Activated naive CD4-positive, alpha-beta T cell treated with Interleukin-2 at 50 U/mL for 16 hours (primary cell): Measurements from ENCODE around the gene TOGARAM1.

ENCODE experiments used
- DNase-seq: peaks from one replicate; pipeline ENCODE4 v3.0.0-alpha.2; 2020

TOGARAM1 gene

DNA sequence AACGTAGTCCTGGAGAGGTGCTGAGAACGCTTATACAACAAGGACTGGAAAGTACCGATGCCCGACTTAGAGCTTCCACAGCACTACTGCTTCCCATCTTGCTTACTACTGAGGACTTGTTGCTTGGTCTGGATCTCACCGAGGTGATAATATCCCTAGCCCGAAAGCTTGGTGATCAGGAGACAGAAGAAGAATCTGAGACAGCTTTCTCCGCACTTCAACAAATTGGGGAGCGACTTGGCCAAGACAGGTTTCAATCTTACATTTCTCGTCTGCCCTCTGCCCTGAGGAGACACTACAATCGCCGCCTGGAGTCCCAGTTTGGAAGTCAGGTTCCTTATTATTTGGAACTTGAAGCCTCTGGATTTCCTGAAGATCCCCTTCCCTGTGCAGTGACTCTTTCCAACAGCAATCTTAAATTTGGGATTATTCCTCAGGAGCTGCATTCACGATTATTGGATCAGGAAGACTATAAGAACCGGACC is 1.1 kb downstream of the TOGARAM1 start:
- DNase-seq, result no peak

DNA sequence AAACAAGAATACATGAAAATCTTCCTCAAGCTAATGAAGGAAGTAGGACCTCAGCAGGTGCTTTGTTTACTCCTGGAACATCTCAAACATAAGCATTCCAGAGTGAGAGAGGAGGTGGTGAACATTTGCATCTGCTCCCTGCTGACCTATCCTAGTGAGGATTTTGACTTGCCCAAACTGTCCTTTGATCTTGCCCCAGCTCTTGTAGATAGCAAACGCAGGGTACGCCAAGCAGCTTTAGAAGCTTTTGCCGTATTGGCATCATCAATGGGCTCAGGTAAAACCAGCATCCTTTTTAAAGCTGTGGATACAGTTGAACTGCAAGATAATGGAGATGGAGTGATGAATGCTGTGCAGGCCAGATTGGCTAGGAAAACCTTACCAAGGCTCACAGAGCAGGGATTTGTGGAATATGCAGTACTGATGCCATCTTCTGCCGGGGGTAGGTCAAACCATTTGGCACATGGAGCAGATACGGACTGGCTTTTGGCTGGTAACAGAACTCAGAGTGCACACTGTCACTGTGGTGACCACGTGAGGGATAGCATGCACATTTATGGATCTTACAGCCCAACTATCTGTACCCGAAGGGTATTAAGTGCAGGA is 1.9 kb downstream of the TOGARAM1 start:
- no peak for DNase-seq

DNA sequence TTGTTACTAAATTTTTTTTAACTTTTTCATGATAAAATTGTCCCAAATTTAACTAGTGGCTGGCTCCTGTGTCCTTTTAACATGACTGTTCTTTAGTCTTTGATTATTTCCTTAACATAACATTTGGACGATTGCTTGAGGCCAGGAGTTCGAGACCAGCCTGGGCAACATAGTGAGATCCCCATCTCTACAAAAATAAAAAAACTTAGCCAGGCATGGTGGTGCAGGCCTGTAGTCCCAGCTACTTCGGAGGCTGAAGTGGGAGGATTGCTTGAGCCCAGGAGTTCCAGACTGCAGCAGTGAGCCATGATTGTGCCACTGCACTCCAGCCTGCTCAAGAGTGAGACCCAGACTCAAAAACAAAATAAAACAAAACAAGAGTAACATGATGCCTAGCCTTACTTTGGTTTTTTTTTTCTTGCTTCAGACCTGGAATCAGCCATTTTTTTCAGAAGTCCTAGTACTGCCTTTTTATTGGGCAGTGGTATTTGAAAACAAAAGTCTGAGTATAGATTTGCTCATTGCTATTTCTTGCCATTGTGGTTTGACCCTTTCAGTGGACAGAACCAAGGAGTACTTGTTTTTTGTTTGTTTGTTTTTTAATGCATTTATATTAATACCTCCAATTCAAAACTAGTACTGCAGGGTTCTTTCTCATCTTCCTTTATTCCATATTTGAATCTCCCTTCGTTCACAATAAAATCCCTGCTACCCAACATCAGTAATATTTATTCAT is 4.8 kb downstream of the TOGARAM1 start:
- DNase-seq, result no peak

DNA sequence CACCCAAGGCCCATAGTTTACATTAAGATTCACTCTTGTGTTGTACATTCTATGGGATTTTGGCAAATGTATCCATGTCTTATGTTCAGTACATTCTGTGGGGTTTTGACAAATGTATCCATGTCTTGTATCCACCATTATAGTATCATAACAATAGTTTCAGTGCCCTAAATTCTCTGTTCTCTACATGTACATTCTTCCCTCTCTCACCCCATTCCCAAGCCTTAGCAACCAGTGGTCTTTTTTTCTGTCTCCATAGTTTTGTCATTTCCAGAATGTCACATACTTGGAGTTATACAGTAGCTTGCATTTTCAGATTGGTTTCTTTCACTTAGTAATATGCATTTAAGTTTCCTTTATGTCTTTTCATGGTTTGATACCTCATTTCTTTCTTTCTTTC is 6.7 kb downstream of the TOGARAM1 start:
- DNase-seq, result no peak

DNA sequence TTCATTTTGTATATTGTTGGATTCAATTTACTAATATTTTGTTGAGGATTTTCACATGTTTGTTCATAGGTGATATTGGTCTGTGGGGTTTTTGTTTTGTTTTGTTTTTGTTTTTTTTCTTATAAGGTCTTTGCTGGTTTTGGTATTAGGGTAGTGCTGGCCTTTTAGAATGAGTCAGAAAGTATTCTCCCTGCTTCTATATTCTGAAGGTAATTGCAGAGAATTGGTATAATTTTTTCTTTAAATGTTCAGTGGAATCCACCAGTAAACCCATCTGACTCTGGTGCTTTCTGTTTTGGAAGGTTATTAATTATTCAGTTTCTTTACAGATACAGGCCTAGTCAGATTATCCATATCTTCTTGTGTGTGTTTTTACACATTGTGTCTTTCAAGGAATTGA is 8.9 kb downstream of the TOGARAM1 start:
- no peak for DNase-seq

DNA sequence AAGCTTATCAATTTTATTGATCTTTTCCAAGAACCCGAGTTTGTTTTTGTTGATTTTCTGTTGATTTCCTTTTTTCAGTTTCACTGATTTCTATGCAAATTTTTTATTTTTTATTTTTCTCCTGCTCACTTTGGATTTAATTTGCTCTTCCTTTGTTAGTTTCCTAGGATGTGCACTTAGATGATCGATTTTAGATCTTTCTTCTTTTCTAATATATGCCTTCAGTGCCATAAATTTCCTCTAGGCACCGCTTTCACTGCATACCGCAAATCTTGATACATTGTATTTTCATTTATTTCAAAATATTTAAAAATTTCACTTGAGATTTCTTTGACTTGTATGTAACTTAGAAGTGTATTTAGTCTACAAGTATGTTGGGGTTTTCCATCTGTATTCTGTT is 9.5 kb downstream of the TOGARAM1 start:
- no peak for DNase-seq

DNA sequence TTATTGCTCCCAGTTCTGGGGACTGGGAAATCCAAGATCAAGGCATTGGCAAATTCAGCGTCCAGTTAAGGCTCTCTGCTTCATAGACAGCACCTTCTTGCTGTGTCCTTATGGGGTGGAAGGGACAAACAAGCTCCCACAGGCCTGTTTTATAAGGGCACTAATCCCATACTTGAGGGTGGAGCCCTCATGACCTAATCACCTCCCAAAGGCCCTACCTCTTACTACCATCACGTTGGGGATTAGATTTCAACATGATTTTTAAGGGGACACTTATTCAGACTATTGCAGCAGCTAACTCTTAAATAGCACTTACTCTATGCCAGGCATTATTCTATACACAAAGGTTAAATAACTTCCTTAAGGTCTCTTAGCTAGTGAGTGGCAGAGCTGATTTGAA is 17.3 kb downstream of the TOGARAM1 start:
- DNase-seq, result no peak

DNA sequence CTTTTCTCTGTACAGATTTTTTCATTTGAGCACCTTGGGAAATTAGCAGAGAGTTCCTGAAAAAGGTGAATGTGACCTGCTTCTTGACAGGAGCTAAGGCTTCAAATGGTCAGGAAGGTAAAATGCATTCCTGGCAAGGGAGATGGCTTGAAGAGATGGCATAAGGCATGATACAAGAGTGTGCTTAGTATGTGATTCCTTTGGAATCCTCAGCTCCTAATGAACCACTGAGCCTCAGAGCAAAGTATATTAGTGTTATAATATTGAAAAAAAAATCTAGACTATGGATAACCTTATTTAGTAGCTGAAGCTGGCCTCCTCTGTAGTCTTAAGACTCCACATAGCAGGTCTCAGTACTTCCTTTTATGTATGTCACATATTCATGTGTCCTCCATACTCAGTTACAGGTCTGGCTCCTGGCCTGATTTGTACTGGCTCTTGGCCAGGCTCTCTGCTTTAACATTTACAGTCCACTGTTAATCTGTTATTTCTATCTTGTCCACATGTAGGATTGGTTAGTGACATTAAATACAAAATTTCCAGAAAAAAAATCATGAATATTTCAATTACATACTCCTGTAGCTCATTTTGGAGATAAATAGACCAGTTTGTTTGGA is 17.9 kb downstream of the TOGARAM1 start:
- no peak for DNase-seq

DNA sequence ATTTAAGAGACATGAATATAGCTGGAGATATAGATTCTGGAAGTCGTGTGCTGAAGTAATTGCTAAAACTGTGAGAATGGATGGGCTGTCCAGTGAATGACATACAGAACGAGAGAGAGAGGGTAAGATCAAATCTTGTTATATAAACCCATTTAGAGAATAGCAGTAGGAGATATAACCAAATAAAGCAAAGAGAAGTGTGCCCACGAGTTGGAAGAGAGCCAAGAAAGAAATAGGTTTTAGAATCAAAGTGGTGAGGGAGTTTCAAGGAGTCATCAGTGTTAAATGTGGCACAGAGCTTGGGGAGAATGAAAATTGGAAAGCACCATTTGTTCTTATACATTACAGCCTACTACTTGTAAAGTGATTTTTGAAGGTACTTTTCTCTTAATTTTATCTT is 19.2 kb downstream of the TOGARAM1 start:
- no peak for DNase-seq

DNA sequence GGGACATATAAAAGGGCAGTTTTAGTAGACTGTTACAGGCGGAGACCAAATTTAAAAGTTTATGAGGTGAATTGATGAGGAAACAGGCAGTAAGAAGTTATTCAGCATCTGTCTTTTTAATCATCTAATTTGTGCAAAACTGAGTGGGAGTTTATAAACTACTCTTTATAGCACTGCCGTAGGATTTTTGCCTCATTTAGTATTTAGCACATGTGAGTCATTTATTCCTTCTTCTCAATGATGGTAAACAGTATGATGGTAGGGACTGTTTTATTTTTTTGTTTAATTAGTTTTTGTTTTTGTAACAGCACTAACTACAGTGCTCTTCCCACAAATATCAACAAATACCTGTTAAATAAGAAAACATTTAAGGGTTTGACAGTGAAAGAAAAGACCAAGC is 20.6 kb downstream of the TOGARAM1 start:
- no peak for DNase-seq

DNA sequence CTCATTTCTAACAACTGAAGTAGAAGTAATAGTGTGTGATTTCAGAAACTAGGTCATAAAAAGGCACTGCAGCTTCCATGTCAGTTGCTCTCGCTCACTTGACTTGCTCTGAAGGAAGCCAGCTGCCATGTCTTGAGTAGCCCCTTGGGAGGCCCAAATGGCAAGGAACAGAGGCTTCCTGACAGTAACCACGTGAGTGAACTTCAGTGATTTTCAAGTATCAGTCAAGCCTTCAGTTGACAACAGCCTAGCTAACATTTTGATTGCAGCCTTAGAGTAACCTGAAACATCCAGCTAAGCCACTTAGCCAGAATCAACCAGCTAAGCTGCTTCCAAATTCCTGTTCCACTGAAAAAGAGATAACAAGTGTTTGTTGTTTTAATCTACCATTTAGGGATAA is 26.7 kb downstream of the TOGARAM1 start:
- no peak for DNase-seq

DNA sequence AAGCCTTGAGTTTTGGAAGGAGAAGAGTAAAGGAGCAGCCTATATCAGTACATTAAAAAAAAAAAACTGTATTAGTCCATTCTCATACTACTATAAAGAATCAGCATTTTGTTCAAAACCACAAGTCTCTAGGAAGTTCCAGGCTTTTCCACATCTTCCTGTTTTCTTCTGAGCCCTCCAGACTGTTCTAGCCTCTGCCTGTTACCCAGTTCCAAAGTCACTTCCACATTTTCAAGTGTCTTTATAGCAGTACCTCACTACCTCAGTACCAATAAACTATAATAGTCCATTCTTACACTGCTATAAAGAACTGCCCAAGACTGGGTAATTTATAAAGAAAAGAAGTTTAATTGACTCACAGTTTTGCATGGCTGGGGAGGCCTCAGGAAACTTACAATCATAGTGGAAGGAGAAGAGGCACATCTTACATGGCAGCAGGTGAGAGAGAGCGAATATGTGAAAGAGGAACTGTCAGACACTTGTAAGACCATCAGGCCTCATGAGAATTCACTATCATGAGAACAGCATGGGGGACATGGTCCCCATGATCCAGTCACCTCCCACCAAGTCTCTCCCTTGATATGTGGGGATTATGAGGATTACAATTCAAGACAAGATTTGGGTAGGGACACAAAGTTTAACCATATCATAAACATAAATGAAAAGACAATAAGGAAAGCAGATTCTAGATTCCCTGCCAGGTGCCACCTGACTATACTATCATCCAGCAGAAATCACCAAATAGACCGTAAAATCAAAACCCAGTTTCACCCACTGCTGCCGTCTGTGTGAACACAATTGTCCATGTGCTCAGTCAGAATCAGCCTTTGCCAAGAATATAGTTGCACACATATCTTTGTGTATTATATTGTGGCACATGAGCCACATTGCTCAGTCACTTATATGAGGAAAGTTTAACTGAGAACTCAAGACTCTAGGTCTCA is 27.8 kb downstream of the TOGARAM1 start:
- DNase-seq, result no peak

DNA sequence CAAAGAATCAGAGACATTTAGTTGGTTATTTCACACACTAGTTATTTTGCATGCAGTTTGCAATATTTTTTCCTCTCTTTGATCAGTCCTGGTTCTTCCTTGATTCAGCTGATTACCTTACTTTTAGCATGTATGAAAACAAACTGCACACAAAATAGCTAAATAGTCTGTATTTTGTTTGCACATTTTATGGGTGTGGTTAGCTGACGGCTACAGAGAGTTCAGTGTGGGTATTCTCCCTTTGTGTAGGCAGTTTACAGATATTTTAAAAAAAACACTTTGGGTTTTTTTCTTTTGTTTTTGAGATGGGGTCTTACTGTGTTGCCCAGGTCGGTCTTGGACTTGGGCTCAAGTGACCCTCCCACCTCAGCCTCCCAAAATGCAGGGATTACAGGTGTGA is 28.5 kb downstream of the TOGARAM1 start:
- no peak for DNase-seq

DNA sequence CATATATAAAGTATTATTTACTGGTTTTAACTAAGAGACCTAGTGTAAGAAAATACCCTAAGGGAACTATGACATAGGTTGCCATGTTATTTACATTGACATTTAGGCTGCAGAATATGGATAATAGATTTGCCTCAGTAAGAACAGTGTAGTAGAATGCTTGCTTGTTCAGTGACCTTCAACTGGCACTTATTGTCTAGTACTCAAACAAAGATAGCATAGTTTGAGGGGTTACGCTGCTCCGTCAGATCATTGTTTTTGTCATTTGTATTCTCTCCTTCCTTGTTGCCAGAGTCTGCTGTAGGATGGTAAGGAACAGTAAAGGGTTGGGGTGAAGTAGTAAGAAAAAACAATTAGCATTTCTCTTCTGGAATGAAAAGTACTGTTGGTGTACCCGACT is 33.2 kb downstream of the TOGARAM1 start:
- DNase-seq, result no peak

DNA sequence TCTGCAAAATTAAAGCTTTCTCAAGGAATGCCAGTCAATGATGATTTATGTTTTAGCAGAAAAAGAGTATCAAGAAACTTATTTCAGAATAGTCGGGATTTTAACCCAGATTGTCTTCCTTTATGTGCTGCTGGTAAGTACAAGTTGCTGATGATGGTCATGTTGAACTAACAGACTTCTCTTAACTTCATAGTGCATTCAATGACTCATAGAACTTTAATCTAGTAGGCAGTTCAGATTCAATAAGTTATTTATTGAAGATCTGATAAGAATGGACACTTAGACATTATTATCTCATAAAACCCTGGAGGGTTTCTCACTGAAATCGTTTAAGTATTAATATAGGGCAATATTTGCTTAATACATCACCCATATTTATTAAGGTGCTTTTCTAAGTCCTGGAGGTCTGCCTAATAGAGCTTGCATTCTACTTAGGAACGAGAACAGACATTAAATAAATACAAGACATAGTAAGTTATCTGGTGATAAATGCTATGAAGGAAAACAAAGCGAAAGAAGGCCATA is 33.8 kb downstream of the TOGARAM1 start:
- DNase-seq, result no peak

DNA sequence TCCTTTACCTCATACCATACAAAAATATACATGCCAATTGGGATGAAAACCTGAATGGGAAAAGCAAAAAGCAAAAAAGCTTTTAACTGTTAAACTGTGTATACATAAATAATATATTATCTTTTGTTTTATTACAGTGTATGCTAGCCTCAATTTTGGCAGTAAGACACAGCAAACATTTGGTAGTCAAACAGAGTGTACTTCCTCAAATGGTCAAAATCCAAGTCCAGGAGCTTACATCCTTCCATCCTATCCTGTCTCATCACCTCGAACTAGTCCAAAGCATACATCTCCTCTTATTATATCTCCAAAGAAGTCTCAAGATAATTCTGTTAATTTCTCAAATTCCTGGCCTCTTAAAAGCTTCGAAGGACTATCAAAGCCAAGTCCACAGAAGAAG is 41.9 kb downstream of the TOGARAM1 start:
- DNase-seq, result no peak

DNA sequence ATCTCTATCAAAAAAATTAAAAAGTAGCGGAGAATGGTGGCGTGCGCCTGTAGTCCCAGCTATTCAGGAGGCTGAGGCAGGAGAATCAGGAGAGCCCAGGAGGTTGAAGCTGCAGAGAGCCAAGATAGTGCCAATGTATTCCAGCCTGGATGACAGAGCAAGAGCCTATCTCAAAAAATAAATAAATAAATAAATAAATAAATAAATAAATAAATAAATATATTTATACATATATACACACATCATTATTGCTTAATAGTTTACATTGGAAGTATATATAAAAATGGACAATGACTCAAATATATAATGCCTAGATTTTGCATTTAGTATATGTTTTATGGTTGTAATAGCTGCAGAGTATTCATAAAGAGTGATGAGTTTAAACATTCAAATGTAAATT is 53.1 kb downstream of the TOGARAM1 start:
- no peak for DNase-seq

DNA sequence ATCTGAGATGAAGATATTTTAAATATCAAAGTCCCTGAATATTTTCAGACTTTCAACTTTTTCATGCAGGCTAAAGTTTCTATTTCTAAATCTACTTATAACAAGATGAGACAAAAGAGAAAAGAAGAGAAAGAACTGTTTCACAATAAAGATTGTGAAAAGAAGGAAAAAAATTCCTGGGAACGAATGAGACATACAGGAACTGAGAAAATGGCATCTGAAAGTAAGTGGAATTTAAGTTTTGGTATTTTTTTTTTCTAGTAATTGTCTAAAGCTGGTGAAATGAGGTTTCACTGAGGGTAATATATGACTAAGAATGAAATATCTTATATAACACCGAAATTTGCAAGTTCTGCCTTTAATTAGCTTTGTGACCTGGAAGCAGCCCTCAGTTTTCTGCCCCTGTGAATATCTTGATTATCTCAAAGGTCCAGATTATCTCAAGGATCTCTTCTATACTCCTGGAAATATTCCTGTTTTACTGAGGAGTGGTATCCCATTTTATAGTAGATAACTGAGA is 66.2 kb downstream of the TOGARAM1 start:
- DNase-seq, result no peak

DNA sequence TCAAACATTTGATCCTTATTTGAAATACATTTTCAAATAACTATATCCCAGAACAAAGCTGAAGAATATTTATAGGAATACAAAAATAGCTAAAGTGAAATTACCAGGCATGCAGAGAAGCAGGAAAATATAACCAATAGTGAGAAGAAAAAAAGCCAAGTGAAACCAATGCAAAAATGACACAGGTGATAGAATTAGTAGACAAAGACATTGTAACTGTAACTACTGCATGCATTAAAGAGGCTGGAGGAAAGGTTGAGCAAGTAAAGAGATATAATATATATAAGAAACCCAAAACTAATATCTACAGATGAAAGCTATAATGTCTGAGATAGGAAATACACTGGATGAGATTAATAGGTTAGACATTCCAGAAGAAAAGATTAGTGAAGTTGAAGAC is 72.7 kb downstream of the TOGARAM1 start:
- DNase-seq, result no peak

DNA sequence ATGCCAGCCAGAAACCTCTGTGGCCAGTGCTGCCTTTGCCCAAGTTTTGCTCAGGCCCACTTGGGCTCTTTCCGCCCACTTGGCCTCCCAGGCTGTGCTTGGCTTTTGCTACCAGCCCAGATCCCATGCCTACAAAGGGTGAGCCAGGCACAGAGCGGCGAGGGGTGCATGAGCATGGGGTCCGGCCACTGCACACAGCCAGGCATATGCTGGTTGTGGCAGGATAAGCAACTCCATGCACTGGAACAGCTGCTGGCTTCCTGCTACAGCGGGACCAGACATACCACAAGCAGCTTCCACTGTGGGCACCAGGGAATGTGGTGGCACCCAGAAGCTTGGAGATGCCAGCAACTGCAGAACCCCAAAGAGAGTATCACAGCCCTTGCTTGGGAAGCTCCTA is 76.3 kb downstream of the TOGARAM1 start:
- DNase-seq, result no peak

DNA sequence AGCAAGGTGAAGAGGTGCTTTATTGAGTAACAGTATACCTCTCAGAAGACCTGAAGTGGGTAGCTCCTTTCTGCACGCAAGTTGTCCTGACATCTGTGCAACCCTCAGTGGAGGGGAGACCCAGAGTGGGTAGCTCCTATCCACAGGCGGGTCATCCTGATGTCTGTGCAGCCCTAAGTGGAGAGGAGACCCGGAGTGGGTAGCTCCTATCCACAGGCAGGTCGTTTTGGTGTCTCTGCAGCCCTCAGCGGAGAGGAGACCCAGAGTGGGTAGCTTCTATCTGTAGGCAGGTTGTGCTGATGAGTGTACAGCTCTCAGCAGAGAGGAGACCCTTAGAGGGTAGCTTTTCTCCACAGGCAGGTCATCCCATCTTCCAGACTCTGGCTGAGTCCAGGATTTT is 76.9 kb downstream of the TOGARAM1 start:
- DNase-seq, result no peak

DNA sequence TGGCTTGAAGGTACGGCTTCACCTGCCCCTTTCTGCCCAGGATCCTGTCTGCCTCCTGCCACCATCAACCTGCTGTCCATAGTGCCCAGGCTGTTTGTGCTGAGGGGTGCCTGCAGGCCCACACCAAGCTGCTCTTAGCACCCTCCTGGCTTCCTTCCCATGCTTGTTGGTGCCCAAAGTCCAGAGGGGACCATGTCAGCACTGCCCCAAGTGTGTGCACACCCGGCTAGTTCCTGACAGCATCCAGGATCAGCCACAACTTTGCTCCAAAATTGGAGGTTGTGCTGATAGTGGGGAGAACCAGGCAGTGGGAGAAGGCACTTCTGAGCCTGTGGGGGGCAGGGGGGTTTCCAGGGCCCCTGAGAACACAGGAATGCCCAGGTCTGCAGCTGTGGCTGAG is 77.4 kb downstream of the TOGARAM1 start:
- DNase-seq, result no peak

DNA sequence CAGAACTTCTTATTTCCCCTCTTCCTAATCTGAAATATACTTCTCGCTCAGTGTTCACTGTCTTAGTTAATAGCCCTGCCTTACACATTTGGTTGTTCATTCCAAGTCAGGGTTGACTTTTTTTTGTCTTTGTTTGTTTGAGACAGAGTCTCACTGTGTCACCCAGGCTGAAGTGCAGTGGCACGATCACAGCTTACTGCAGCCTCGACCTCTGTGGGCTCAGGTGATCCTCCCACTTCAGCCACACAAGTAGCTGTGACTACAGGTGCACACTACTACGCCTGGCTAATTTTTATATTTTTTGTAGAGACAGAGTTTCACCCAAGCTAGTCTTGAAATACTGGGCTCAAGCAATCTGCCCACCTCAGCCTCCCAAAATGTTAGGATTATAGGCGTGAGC is 79.7 kb downstream of the TOGARAM1 start:
- DNase-seq, result no peak
